A549 (cell line): ENCODE data around the gene ERCC2. TPM values are rescaled to one million over a fixed set of nuclear protein-coding genes. Genes with fewer than 3 reads are reported as not detected.
A peak's percentile ranks its signal among the peaks of the same experiment; 100 is the strongest.

Experiments used
- ATAC-seq, 2 experiments: fragments of 200-7000 bp in 1 of 2; fragments of >200 bp in 1 of 2; cut with Nextera tagmentation in 1 of 2; cut with Tn5 transposase in 1 of 2; 3 replicates each; pipeline versions ENCODE4 v1.8.0 to v1.9.1; 2018 to 2020; ENCODE audit warnings: mild to moderate bottlenecking in 1 of 2, moderate library complexity in 1 of 2
- CTCF ChIA-PET: fragments of 300-600 bp; sonication (Branson Sonifier 250); formaldehyde crosslinking; extraction: SDS; loops from one replicate; lab custom pipeline; 2021; ENCODE audit warnings: antibody characterized with exemption, inconsistent platforms; lab: Yijun Ruan, JAX
- POLR2A ChIA-PET: fragments of 350-600 bp; formaldehyde crosslinking; extraction: SDS; loops from one replicate; lab custom pipeline; 2021; ENCODE audit warnings: antibody characterized with exemption, inconsistent platforms; lab: Yijun Ruan, JAX
- DNase-seq, 2 experiments: peaks; one replicate each; pipeline versions ENCODE4 v3.0.0 to v3.0.0-alpha.2; 2011 to 2016; ENCODE audit warnings: low read depth in 1 of 2, low spot score in 1 of 2
- FAIRE-seq: peaks from 2 replicates; lab custom pipeline; 2011; peaks lifted over from hg19 to GRCh38; lab: Jason Lieb, UNC
- H3K27ac ChIP-seq, 2 experiments: fragments of >200 bp; sonication (Bioruptor Twin); formaldehyde crosslinking; 3 replicates each; pipeline ENCODE4 v1.5.1; 2016 to 2017
- H3K4me1 ChIP-seq: fragments of >200 bp; sonication (Bioruptor Twin); formaldehyde crosslinking; 3 replicates; pipeline ENCODE4 v1.6.1; 2016
- H3K4me2 ChIP-seq: fragments of >200 bp; sonication (Bioruptor Twin); formaldehyde crosslinking; 3 replicates; pipeline ENCODE4 v1.6.1; 2016
- H3K4me3 ChIP-seq: fragments of >200 bp; sonication (Bioruptor Twin); formaldehyde crosslinking; 3 replicates; pipeline ENCODE4 v1.5.1; 2016
- H3K9me3 ChIP-seq: fragments of >200 bp; sonication (Bioruptor Twin); formaldehyde crosslinking; 3 replicates; pipeline ENCODE4 v1.6.1; 2016
- CEBPB ChIP-seq, 2 experiments: fragments of >200 bp in 1 of 2; sonication (Bioruptor Twin) in 1 of 2; formaldehyde crosslinking in 1 of 2; IDR thresholded peaks; 2 replicates each; pipeline ENCODE4 v1.6.1; 2012 to 2016
- CHD2 ChIP-seq: fragments of 150-350 bp; IDR thresholded peaks from 2 replicates; pipeline ENCODE4 v1.6.1; 2014; ENCODE audit warnings: low read length; ENCODE audit not compliant: partially characterized antibody
- EHMT2 ChIP-seq: fragments of 200-600 bp; sonication (generic); IDR thresholded peaks from 2 replicates; pipeline ENCODE4 v1.6.1; 2016; ENCODE audit warnings: antibody characterized with exemption, low read depth, mild to moderate bottlenecking, moderate library complexity
- GATA3 ChIP-seq: IDR thresholded peaks from 2 replicates; pipeline ENCODE4 v1.6.1; 2012; ENCODE audit warnings: borderline replicate concordance
- HDAC2 ChIP-seq: fragments of 200-600 bp; sonication (generic); IDR thresholded peaks from 2 replicates; pipeline ENCODE4 v1.6.1; 2016
- JUN ChIP-seq, 2 experiments: fragments of >200 bp; sonication (Bioruptor Twin); formaldehyde crosslinking; IDR thresholded peaks; 2 replicates in 1 of 2; 3 replicates in 1 of 2; pipeline ENCODE4 v1.6.1; 2016 to 2017
- KDM1A ChIP-seq: fragments of 200-600 bp; sonication (generic); IDR thresholded peaks from 2 replicates; pipeline ENCODE4 v1.6.1; 2016; ENCODE audit warnings: low read depth, mild to moderate bottlenecking
- MAFK ChIP-seq: fragments of 450-650 bp; IDR thresholded peaks from 2 replicates; pipeline ENCODE4 v1.6.1; 2014; ENCODE audit not compliant: partially characterized antibody
- MAZ ChIP-seq: fragments of 150-350 bp; IDR thresholded peaks from 2 replicates; pipeline ENCODE4 v1.6.1; 2014; ENCODE audit warnings: antibody characterized with exemption, low read depth, low read length, borderline replicate concordance
- RARB ChIP-seq: fragments of 250-450 bp; sonication (Bioruptor Pico); IDR thresholded peaks from 2 replicates; pipeline ENCODE4 v1.8.0; 2021; ENCODE audit warnings: mild to moderate bottlenecking, moderate library complexity
- RNF2 ChIP-seq: fragments of 200-600 bp; sonication (generic); IDR thresholded peaks from 2 replicates; pipeline ENCODE4 v1.6.1; 2016; ENCODE audit warnings: low read depth, mild to moderate bottlenecking, antibody characterized with exemption, moderate library complexity, borderline replicate concordance
- SREBF2 ChIP-seq: fragments of 450-650 bp; IDR thresholded peaks from 2 replicates; pipeline ENCODE4 v1.6.1; 2014; ENCODE audit warnings: mild to moderate bottlenecking, moderate library complexity
- TP53 ChIP-seq: fragments of 250-450 bp; sonication (Bioruptor Pico); IDR thresholded peaks from 2 replicates; pipeline ENCODE4 v1.5.0; 2021; ENCODE audit warnings: mild to moderate bottlenecking, moderate library complexity
- ZC3H11A ChIP-seq: fragments of 450-650 bp; IDR thresholded peaks from 2 replicates; pipeline ENCODE4 v1.6.1; 2014; ENCODE audit warnings: antibody characterized with exemption, mild to moderate bottlenecking
- ZFP36 ChIP-seq: fragments of 450-650 bp; IDR thresholded peaks from 2 replicates; pipeline ENCODE4 v1.6.1; 2014; ENCODE audit warnings: borderline replicate concordance; ENCODE audit not compliant: partially characterized antibody
- ZNF302 ChIP-seq: fragments of 250-450 bp; sonication (Bioruptor Pico); IDR thresholded peaks from 2 replicates; pipeline ENCODE4 v1.9.0; 2021; ENCODE audit warnings: inconsistent platforms, mild to moderate bottlenecking, moderate library complexity
- WGBS: methylation state at CpG from one replicate; pipeline ENCODE4 v1.1.6; 2017; ENCODE audit errors: missing lambda C conversion rate; 5-methylcytosine and 5-hydroxymethylcytosine counted together
- polyA plus RNA-seq, 4 experiments: library from polyadenylated mRNA; depleted of rRNA in 3 of 4; stranded (reverse); fragments of >200 nt; fragmentation: RNase III in 1 of 4; extraction: RNeasy Plus Mini Kit Qiagen cat#74134 plus additional on column Dnase treatment in 1 of 4; gene quantifications; 2 replicates in 3 of 4; 3 replicates in 1 of 4; pipeline ENCODE4 v1.2.3, GENCODE V29; 2011 to 2017
- TF ChIP-seq, protein P1 (sequence below): fragments of 250-450 bp; sonication (Bioruptor Pico); IDR thresholded peaks from 2 replicates; pipeline ENCODE4 v1.5.0; 2021; ENCODE audit warnings: mild to moderate bottlenecking, moderate library complexity, borderline replicate concordance
- TF ChIP-seq, protein P2 (sequence below): fragments of 250-450 bp; sonication (Bioruptor Pico); IDR thresholded peaks from 2 replicates; pipeline ENCODE4 v1.5.0; 2020; ENCODE audit warnings: low read depth, mild to moderate bottlenecking, moderate library complexity

The ERCC2 gene
- polyA plus RNA-seq, 2 of the 4 experiments (the other 2 are of a cell fraction) = 12.9 to 19.8 TPM

DNA sequence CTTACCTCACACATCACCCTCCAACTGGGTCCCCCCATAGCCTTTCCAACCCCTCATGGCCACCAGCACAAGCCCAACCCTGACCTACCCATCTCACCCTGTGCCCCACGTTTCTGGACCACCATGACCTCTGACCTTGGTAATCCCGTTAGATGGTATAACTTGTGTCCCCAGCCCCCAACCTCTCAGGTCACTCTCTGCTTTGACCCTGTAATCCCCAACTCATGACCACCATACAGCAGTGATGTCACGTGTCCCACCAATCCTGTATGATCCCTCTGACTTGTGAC lies 21.3 kb downstream of the ERCC2 start:
- Histone ChIP-seq H3K4me2 (no peak overlapping the region), H3K4me1 (no peaks in the 10 kb centered on the region), H3K27ac (no peak overlapping the region), H3K4me3 (no peak overlapping the region), H3K9me3 (no peaks in the 10 kb centered on the region)
- no peak for FAIRE-seq
- no peak for TF ChIP-seq HDAC2
- no peak for TF ChIP-seq TP53 (CRISPR knock-in tag)
- no peak for TF ChIP-seq RARB (CRISPR knock-in tag)
- no peak for TF ChIP-seq SREBF2
- no peak for TF ChIP-seq CHD2
- TF ChIP-seq, protein P1, sequence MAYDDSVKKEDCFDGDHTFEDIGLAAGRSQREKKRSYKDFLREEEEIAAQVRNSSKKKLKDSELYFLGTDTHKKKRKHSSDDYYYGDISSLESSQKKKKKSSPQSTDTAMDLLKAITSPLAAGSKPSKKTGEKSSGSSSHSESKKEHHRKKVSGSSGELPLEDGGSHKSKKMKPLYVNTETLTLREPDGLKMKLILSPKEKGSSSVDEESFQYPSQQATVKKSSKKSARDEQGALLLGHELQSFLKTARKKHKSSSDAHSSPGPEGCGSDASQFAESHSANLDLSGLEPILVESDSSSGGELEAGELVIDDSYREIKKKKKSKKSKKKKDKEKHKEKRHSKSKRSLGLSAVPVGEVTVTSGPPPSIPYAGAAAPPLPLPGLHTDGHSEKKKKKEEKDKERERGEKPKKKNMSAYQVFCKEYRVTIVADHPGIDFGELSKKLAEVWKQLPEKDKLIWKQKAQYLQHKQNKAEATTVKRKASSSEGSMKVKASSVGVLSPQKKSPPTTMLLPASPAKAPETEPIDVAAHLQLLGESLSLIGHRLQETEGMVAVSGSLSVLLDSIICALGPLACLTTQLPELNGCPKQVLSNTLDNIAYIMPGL (CRISPR knock-in tag) = no peak
- TF ChIP-seq ZNF302 (CRISPR knock-in tag) = no peak
- TF ChIP-seq, protein P2, sequence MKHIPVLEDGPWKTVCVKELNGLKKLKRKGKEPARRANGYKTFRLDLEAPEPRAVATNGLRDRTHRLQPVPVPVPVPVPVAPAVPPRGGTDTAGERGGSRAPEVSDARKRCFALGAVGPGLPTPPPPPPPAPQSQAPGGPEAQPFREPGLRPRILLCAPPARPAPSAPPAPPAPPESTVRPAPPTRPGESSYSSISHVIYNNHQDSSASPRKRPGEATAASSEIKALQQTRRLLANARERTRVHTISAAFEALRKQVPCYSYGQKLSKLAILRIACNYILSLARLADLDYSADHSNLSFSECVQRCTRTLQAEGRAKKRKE (CRISPR knock-in tag) = no peak
- TF ChIP-seq EHMT2 = no peak
- TF ChIP-seq MAZ = no peak
- no peak for TF ChIP-seq RNF2
- no peak for TF ChIP-seq ZC3H11A
- WGBS = 86% methylated on average over 3 of the region's 3 CpGs
- no peak for DNase-seq
- ChIA-PET CTCF (interaction anchor here (3.5 kb wide), 1 partner anchor 10 kb away, joined by 25 read pairs; no protein-coding TSS in a partner anchor), POLR2A (no interaction called here)
- no peak for ATAC-seq

DNA sequence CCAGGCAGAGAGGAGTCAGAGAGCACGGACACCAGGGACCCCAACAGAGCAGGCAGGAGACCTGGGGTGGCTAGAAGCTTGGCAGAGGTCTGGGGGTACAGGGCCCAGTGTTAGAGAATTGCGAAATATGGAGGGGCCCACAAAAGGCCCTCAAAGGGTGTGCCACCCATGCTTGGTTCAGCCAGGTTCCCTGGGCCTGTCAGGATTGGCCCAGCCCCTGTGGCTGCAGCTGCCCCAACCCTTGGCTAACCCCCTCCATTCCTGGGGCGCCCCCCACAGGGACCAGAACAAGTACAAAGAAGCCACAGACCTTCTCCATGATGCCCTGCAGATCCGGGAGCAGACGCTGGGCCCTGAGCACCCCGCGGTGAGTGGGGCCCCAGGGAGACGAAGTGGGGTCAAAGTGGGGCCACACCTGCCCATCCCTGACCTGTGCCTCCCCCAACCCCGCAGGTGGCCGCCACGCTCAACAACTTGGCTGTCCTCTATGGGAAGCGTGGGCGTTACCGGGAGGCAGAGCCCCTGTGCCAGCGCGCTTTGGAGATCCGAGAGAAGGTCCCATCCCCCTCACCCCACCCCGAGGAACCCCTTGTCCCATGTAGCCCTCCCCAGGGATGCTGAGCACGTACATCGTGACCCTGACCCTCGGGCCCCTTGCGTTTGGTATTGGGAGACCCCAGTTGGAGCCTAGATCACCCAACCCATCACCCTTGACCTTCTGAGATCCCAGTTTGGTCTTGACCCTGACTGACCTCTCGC lies 21.8 kb downstream of the ERCC2 start:
- ATAC-seq = no peak
- FAIRE-seq = no peak
- Histone ChIP-seq H3K9me3 (no peaks in the 10 kb centered on the region), H3K4me1 (no peaks in the 10 kb centered on the region), H3K4me3 (no peak overlapping the region), H3K27ac (no peak overlapping the region), H3K4me2 (no peak overlapping the region)
- CTCF ChIA-PET = interaction anchor here (1.4 to 1.6 kb wide), 2 partner anchors 10 to 23 kb away, joined by 4 to 6 read pairs; no protein-coding TSS in a partner anchor
- 87% methylated on average over 13 of the region's 23 CpGs for WGBS
- no peak for TF ChIP-seq HDAC2
- TF ChIP-seq CEBPB (IDR thresholded peaks at IDR 0.05) = peak in 1 of 2 experiments; percentile 64; a peak in 2 of 4 replicates
- POLR2A ChIA-PET = no interaction called here
- no peak for DNase-seq

DNA sequence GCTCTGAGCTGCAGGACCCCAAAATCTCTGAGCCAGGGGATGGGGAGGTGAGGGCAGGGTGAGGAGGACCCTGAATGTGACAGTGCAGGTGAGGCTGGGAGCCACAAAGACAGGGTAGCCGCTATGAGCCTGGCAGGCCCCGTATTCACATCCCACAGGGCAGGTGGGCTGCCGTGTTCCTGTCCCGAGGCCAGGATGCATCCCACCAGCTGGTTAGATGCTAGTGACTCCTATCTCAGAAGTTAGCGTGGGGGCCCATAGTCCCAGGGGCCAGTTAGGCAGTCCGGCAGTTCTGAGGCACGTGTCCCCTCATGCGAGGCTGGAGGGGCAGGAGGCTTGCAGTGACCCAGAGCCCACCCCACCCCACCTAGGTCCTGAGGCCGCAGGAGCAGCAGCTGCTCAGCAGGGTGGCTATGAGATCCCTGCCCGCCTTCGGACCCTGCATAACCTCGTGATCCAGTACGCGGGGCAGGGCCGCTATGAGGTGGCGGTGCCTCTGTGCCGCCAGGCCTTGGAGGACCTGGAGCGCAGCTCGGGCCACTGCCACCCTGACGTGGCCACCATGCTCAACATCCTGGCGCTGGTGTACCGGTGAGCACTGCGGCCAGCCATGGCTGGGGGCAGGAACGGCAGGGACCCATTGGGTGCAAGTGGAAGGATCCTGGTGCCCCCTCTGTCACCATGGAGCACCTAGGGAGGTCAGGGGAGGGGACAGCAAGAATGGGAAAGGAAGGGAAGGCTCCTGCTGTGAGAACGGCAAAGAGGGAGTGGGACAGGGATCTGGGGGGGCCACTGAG lies 22.6 kb downstream of the ERCC2 start:
- CTCF ChIA-PET = interaction anchor here (1.4 to 2.0 kb wide), 3 partner anchors 9 to 23 kb away, joined by 4 to 6 read pairs (median 4); no protein-coding TSS in a partner anchor
- Histone ChIP-seq H3K9me3 (no peaks in the 10 kb centered on the region), H3K4me1 (no peaks in the 10 kb centered on the region), H3K27ac (no peak overlapping the region), H3K4me3 (no peak overlapping the region), H3K4me2 (no peak overlapping the region)
- DNase-seq (no peak), FAIRE-seq (no peak), ATAC-seq (no peak)
- WGBS = 79% methylated on average over 11 of the region's 25 CpGs
- TF ChIP-seq ZFP36 = no peak
- TF ChIP-seq KDM1A = no peak
- no peak for TF ChIP-seq EHMT2
- TF ChIP-seq JUN (IDR thresholded peaks at IDR 0.05) = no peak
- no peak for TF ChIP-seq MAFK
- TF ChIP-seq GATA3 = no peak
- TF ChIP-seq, protein P1 (CRISPR knock-in tag) = no peak
- TF ChIP-seq SREBF2 = no peak
- POLR2A ChIA-PET = no interaction called here
